ENCODE data around the gene AOX1.
"Not testable (repeated sequence)": the region's sequence is repeated elsewhere in the genome, so short reads cannot be mapped to it uniquely, and the experiment has no call there.

The AOX1 gene

GRCh38 chr2:200667413-200667812 is 81.6 kb downstream of the AOX1 start:
- DNase-seq (ENCODE audit: low spot score): no peak

DNA sequence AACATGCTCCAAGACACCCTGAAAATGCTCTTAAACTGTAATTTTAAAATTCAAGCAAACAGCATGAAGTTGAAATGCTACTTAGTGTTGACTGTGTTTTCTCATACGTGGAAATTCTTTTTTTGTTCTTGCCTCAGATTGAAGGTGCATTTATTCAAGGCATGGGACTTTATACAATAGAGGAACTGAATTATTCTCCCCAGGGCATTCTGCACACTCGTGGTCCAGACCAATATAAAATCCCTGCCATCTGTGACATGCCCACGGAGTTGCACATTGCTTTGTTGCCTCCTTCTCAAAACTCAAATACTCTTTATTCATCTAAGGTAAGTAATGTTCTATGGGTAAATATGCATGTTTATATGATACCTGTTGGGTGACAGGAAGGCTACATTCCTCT is 82.7 kb downstream of the AOX1 start:
- DNase-seq (ENCODE audit: low spot score): no peak

DNA sequence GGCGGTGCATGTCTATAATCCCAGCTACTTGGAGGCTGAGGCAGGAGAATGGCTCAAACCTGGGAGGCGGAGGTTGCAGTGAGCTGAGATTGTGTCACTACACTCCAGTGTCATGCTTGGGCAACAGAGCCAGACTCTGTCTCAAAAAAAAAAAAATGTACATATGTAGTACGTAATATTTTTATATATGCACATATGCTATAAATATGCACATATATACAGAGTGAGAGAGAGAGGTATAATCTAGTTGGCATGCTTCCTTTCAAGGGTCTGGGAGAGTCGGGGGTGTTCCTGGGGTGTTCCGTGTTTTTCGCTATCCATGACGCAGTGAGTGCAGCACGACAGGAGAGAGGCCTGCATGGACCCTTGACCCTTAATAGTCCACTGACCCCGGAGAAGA is 83.5 kb downstream of the AOX1 start:
- DNase-seq (ENCODE audit: low spot score): no peak

DNA sequence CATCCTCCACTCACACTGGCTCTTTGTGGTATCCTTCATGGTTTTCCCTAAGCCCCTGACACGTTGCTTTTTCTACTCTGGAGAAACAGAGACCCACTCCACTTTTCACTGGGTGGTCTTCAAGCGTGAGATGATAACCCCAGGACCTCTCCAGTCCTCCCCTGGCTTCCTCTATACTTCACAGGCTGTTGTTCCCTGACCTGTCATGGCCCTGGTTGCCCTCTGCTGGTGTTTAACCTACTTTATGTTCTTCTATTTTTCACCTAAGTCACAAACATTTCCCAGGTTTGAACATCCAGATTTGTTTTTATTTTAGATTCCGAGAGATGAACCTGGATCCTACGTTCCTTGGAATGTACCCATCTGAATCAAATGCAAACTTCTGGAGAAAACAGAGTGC is 84.5 kb downstream of the AOX1 start:
- DNase-seq (ENCODE audit: low spot score): no peak

GRCh38 chr2:200670751-200671150 is 84.9 kb downstream of the AOX1 start:
- DNase-seq (ENCODE audit: low spot score): no peak

DNA sequence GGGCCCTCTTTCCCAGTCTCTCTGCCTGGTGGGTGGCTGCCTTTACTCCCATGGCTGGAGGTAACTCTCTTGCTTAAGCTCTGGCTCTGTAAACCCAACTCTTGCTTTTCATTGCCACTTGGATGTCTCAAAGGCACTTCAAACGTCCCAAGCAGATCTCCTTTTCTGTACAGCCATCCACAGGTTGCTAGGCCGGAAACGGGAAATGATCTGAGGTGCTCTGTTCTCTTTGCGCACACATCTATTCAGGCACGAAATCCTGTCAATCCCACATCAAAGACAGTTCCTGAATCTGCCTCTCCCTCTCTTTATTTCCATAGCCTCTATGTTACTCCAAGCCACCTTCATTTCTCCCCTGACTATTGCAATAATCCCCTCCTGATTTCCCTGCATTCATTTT is 87.4 kb downstream of the AOX1 start:
- DNase-seq (ENCODE audit: low spot score): no peak

DNA sequence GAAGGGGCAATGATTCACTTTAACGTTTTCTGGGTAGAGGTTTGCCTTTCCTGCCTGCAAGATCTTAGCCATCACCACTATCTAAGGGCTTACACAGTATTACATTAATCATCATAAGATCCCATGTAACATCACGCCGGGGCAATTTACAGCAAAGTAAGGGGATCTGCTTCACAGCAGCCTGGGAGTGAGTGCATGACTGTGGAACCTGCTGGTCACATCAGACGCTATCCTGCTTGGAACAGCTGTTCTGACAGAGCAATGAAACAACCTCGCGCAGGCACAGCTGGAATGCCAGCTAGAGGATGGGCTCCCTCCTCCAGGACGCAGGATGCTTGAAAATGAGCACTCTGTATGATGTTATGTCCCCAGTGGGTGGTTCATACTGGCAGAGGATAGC is 89.0 kb downstream of the AOX1 start:
- DNase-seq (ENCODE audit: low spot score): no peak

- DNase-seq (ENCODE audit: low spot score): no peak
These were observed 91.4 kb downstream of the AOX1 start for GRCh38 chr2:200677171-200677570.

DNA sequence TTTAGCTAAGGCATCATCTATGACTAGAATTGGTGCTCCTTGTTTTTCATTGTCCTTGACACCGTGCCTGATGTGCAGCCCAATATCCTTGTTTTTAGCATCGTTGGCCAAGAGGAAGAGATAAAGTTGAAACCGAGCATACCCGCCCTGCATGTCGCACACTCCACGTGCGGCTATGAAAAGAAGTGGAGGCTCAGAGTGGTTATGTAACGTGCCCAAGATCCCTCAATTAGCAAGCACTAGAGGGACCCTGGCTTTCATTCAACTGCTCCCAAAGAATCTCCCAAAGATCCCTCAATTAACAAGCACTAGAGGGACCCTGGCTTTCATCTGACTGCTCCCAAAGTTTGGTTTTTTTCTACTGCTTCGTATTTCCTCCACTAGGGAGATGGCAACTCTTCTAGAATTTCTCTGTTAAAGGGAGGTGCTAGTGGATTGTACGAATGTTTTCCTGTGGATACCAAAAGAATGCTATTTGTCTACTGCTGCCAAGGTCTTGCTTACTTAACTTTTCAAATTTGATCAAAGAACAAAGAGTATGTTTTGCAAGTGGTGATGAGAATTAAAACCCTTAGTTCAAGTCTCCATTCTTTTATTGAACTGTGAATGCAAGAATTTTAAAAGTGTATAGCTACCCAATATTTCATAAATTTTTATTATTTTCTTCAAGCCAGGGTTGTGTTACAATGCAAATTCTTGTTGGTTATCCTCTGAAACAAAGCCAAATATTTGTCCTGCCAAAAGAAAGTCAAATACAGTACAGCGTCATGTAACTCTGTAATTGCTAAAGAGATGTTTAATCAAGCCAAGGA is 92.1 kb downstream of the AOX1 start:
- DNase-seq (ENCODE audit: low spot score): no peak

GRCh38 chr2:200679127-200679526 is 93.3 kb downstream of the AOX1 start:
- DNase-seq (ENCODE audit: low spot score): no peak

- DNase-seq (ENCODE audit: low spot score): no peak
These were observed 93.7 kb downstream of the AOX1 start for GRCh38 chr2:200679535-200679934.

- no peak for DNase-seq (ENCODE audit: low spot score)
These were observed 95.9 kb downstream of the AOX1 start for GRCh38 chr2:200681697-200682096.

DNA sequence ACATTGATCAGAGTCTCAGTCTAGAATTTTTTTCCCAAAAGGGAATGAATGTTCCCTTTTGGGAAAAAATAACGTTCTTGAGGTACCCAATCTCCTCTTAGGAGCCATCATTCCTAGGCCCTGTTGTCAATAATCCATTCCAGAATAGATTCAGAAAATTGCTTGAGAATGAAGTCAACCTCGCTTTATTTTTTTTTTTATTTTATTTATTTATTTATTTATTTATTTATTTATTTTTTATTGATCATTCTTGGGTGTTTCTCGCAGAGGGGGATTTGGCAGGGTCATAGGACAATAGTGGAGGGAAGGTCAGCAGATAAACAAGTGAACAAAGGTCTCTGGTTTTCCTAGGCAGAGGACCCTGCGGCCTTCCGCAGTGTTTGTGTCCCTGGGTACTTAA is 96.6 kb downstream of the AOX1 start:
- DNase-seq (ENCODE audit: low spot score): not testable (repeated sequence)

DNA sequence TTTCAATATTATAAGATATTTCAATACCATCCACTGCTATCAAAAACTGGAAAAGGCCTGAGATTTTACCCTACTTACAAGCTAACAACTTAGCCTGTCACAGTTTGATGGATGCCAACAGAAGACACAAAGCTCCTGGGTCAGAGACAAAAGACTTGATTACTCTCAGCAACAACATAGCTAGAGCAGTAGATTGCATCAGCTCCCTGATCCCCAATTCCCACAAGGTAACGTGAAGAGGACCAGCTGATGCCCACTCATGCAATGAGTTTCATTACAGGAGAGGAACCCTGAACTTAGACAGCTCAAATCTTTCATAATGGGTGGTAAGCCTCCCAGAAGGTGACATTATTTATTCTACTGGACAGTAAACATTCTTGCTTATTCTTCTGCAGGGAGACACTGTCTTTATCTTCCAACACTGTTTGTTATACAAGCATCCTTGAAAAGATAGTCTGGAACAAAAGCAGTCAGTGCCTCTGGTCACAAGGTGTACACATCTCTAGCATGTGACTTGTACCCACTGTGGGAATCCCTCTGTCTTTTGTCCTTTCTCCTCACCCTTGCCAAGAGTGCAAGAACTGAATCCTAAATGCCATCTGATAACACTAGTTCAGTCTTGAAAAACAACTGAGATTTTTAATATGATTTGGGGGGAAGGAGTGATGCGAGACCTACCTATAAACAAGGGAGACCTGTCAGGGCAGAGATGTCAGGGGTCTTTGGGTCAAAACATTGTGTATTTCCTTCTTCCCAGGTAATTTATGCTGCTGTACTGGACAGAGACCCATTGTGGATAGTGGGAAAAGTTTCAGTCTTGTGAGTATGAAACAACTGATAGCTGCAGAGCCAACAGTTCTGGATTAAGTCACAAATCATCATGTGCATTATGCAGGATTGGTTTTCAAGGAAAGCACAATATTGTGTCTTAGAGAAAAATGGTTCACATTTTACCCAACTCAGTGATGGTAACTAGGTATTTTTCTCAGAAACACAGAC is 102.4 kb downstream of the AOX1 start:
- no peak for DNase-seq (ENCODE audit: low spot score)

DNA sequence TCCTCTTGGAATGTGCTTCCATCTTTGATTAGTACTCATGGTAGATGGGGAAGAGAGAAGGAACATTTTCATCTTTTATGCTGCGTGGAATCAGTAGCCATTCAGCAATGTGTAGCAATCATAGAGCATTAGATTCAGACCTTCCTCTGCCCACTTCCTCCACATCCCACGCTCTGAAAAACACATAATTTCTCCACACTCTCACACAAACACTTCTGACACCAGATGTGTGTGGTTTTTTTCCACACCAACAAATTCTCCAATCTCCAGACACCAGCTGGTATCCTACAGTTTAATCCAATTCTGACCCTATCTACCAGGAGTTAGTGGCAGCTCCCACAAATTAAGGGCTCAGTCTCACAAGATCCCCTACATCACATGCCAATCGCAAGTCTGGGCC is 103.3 kb downstream of the AOX1 start:
- no peak for DNase-seq (ENCODE audit: low spot score)

- DNase-seq (ENCODE audit: low spot score): no peak
These were observed 108.1 kb downstream of the AOX1 start for GRCh38 chr2:200693836-200694470.

GRCh38 chr2:200695191-200695590 is 109.4 kb downstream of the AOX1 start:
- DNase-seq (ENCODE audit: low spot score): no peak

- DNase-seq (ENCODE audit: low spot score): no peak
These were observed 109.8 kb downstream of the AOX1 start for GRCh38 chr2:200695601-200696000.

- DNase-seq (ENCODE audit: low spot score): no peak
These were observed 112.4 kb downstream of the AOX1 start for GRCh38 chr2:200698217-200698616.

- no peak for DNase-seq (ENCODE audit: low spot score)
These were observed 113.5 kb downstream of the AOX1 start for GRCh38 chr2:200699310-200699709.

DNA sequence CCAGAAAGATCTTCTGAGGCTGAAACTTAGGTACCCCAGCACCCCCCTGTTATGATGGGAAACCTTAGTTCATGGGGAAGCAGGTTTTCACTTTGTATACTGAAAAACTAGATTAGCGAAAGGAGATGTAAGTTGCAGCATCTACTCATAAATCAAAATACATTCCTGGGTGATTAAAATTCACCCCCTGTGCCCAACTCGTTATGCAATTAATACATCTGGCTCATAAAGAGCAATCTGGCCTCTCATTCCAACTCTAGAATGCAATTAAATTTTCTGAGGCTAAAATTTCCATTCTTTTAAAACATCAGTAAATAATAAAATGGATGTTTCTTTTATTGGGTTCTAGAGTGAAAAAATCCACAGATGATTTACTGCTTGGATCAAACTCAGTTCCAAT is 115.0 kb downstream of the AOX1 start:
- no peak for DNase-seq (ENCODE audit: low spot score)

- no peak for DNase-seq (ENCODE audit: low spot score)
These were observed 116.2 kb downstream of the AOX1 start for GRCh38 chr2:200702044-200702443.
